Thyroid gland (tissue), 4 donors: ENCODE measurements around the gene TENT4B. TPM values are rescaled to one million over a fixed set of nuclear protein-coding genes. Genes with fewer than 3 reads are reported as not detected.

Source experiments
- DNase-seq, 2 donors: peaks; one replicate each; pipeline ENCODE4 v3.0.0-alpha.2; 2019
- H3K27ac ChIP-seq, 3 donors: fragments of 200-600 bp; sonication (generic); 1 replicate in 2 of 3; 2 replicates in 1 of 3; pipeline ENCODE4 v1.5.1; 2016 to 2019; ENCODE audit warnings: mild to moderate bottlenecking in 1 of 3, moderate library complexity in 1 of 3
- H3K27me3 ChIP-seq: fragments of 200-600 bp; sonication (generic); one replicate; pipeline ENCODE4 v1.5.1; 2019
- H3K36me3 ChIP-seq, 2 donors: fragments of 200-600 bp; sonication (generic); one replicate each; pipeline ENCODE4 v1.5.1; 2016 to 2019
- H3K4me1 ChIP-seq, 2 donors: fragments of 200-600 bp; sonication (generic); one replicate each; pipeline ENCODE4 v1.5.1; 2017 to 2019
- H3K4me3 ChIP-seq, 3 donors: fragments of 200-600 bp; sonication (generic); replicated peaks in 1 of 3; 1 replicate in 2 of 3; 2 replicates in 1 of 3; pipeline ENCODE4 v1.5.1; 2016; ENCODE audit warnings: mild to moderate bottlenecking in 1 of 3
- H3K9me3 ChIP-seq: fragments of 200-600 bp; sonication (generic); one replicate; pipeline ENCODE4 v1.5.1; 2017
- POLR2A ChIP-seq, 2 donors: fragments of 450-650 bp; IDR thresholded peaks; one replicate each; pipeline ENCODE4 v1.6.1; 2017; ENCODE audit warnings: antibody characterized with exemption in 2 of 2, mild to moderate bottlenecking in 2 of 2, moderate library complexity in 1 of 2
- WGBS, 2 donors: methylation state at CpG; one replicate each; pipeline ENCODE4 v1.1.5; 2017; 5-methylcytosine and 5-hydroxymethylcytosine counted together
- intact Hi-C: fragments of 100-400 bp; cut with DNase I; formaldehyde crosslinking; loops from one replicate; pipeline ENCODE4 v1.15.1; 2023
- total RNA-seq, 4 donors: library from RNA; depleted of rRNA; stranded (reverse); fragments of >200 nt; gene quantifications; one replicate each; pipeline ENCODE4 v1.2.3, GENCODE V29; 2016
- TF ChIP-seq, protein P1 (sequence below), 6 experiments: fragments of 200-600 bp in 3 of 6; fragments of 450-650 bp in 3 of 6; sonication (generic) in 3 of 6; IDR thresholded peaks; one replicate each; pipeline ENCODE4 v1.5.1; 2016 to 2019; ENCODE audit warnings: antibody characterized with exemption in 6 of 6, mild to moderate bottlenecking in 2 of 6, inconsistent platforms in 1 of 6, moderate library complexity in 1 of 6

Gene TENT4B
- total RNA-seq, 4 donors from 2014 or later = 10.0 to 14.7 (median 11.4) TPM

DNA sequence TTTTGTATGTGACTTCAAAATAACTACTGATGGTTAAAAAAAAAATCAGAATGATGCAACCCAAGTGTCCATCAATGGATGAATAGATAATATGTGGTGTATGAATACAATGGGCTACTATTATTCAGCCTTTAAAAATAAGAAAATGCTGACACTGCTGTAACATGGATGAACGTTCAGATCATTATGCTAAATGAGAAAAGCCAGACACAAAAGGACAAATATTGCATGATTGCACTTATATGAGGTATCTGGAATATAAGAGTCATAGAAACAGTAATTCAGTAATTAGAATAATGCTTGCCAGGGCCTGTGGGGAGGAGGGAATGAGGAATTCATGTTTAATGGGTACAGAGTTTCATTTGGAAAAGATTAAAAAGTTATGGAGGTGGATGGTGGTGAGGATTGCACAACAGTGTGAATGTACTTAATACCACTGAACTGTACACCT is 25.4 kb downstream of the TENT4B start:
- intact Hi-C loops = no loop called here
- no peaks in the 10 kb centered on the region for H3K4me1 ChIP-seq
- H3K36me3 ChIP-seq = no peaks in the 10 kb centered on the region
- DNase-seq = no peak
- WGBS, 2 donors = 79 to 83% methylated on average over 1 of the region's 1 CpG
- no peak overlapping the region for H3K27ac ChIP-seq
- H3K27me3 ChIP-seq = no peaks in the 10 kb centered on the region
- no peak overlapping the region for H3K4me3 ChIP-seq
- H3K9me3 ChIP-seq = no peaks in the 10 kb centered on the region
- TF ChIP-seq, protein P1, sequence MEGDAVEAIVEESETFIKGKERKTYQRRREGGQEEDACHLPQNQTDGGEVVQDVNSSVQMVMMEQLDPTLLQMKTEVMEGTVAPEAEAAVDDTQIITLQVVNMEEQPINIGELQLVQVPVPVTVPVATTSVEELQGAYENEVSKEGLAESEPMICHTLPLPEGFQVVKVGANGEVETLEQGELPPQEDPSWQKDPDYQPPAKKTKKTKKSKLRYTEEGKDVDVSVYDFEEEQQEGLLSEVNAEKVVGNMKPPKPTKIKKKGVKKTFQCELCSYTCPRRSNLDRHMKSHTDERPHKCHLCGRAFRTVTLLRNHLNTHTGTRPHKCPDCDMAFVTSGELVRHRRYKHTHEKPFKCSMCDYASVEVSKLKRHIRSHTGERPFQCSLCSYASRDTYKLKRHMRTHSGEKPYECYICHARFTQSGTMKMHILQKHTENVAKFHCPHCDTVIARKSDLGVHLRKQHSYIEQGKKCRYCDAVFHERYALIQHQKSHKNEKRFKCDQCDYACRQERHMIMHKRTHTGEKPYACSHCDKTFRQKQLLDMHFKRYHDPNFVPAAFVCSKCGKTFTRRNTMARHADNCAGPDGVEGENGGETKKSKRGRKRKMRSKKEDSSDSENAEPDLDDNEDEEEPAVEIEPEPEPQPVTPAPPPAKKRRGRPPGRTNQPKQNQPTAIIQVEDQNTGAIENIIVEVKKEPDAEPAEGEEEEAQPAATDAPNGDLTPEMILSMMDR (IDR thresholded peaks at IDR 0.05) = no peak
- no peak for TF ChIP-seq POLR2A (IDR thresholded peaks at IDR 0.05)

DNA sequence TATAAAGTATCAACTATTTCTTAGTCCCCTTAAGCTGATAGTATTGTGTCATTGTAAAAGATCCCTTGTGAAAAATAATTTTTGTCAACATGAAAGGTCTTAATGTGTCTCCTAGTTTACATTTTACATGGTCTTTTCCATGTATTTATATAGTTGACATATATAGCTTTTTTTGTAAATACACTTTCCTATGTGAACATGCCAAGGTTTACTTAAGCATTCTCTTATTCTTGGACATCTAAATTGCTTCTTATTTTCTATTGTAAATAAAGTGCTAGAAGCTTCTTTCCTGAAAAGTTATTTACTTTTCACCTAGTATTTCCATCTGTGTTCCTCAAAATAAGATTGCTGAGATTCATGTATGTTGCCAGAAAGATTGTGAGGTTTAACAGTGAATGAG is 29.3 kb downstream of the TENT4B start:
- H3K9me3 ChIP-seq = no peaks in the 10 kb centered on the region
- H3K36me3 ChIP-seq = no peaks in the 10 kb centered on the region
- no peak for DNase-seq
- no peak for TF ChIP-seq POLR2A (IDR thresholded peaks at IDR 0.05)
- TF ChIP-seq, protein P1 (IDR thresholded peaks at IDR 0.05) = no peak
- no peaks in the 10 kb centered on the region for H3K27me3 ChIP-seq
- intact Hi-C loops = no loop called here
- H3K4me3 ChIP-seq = no peak overlapping the region
- H3K27ac ChIP-seq = no peak overlapping the region
- H3K4me1 ChIP-seq = no peaks in the 10 kb centered on the region

- 64 to 74% methylated on average over 4 of the region's 4 CpGs for WGBS, 2 donors
- DNase-seq = no peak
- Histone ChIP-seq H3K4me3 (no peak overlapping the region), H3K27ac (no peak overlapping the region), H3K27me3 (no peaks in the 10 kb centered on the region), H3K4me1 (no peaks in the 10 kb centered on the region), H3K36me3 (no peaks in the 10 kb centered on the region), H3K9me3 (no peaks in the 10 kb centered on the region)
- TF ChIP-seq, protein P1 (IDR thresholded peaks at IDR 0.05) = no peak
- no peak for TF ChIP-seq POLR2A (IDR thresholded peaks at IDR 0.05)
- intact Hi-C loops = no loop called here
These were observed 30.2 kb downstream of the TENT4B start for GRCh38 chr16:50183316-50183715.

DNA sequence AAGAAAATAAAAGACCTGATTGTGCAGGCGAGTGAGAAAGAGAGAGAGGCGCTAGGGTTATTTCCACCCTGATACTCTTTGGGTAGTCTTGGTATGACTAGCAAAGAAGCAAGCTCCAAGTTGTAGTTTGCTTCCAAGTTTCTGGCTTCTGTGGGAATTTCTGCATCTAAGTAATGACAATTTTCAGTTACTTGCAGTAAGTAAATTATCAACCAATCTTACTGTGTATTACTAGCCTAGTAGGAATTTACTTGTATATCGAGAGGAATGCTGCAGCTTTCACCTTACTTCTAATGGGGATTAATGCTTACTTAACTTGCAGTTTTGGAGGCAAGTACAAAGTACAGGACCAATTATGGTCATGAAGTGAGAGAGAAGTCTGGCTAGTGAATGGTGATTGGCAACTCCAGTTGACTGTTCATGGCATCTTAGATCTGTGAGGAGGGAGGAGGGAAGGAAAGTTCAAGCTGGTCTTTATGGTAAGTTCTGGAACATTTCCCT is 31.9 kb downstream of the TENT4B start:
- Histone ChIP-seq H3K4me1 (peaks cover 0 to 5% of the 10 kb centered on the region in 2 donors), H3K4me3 (no peak overlapping the region), H3K27me3 (no peaks in the 10 kb centered on the region), H3K9me3 (no peaks in the 10 kb centered on the region), H3K36me3 (no peaks in the 10 kb centered on the region), H3K27ac (no peak overlapping the region)
- 75 to 81% methylated on average over 3 of the region's 3 CpGs for WGBS, 2 donors
- intact Hi-C loops = no loop called here
- TF ChIP-seq POLR2A (IDR thresholded peaks at IDR 0.05) = no peak
- TF ChIP-seq, protein P1 (IDR thresholded peaks at IDR 0.05) = no peak
- no peak for DNase-seq

DNA sequence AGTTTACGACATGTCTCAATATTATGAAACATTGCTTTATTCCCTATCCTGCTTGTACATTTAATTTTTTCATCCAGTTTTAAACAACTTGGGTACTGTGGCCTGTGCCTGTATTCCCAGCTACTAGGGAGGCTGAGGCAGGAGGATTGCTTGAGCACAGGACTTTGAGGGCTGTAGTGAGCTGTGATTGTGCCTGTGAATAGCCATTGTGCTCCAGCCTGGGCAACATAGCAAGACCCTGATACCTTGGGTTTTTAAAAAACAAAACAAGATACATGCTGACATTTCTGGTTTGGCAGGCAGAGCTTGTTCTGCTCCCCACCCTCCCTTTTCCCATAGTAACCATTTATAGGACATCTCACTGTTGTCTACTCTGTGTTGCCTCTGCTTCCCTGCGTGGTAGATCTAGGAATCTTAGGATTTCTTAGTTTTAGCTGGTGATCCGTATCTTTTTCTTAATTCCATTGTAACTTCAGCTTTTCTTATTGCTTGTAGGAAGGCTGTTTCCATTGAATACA is 35.6 kb downstream of the TENT4B start:
- no peaks in the 10 kb centered on the region for H3K36me3 ChIP-seq
- intact Hi-C loops = no loop called here
- TF ChIP-seq POLR2A (IDR thresholded peaks at IDR 0.05) = no peak
- TF ChIP-seq, protein P1 (IDR thresholded peaks at IDR 0.05) = no peak
- DNase-seq = no peak
- no peak overlapping the region for H3K27ac ChIP-seq
- peaks cover 0 to 9% of the 10 kb centered on the region in 2 donors for H3K4me1 ChIP-seq
- no peaks in the 10 kb centered on the region for H3K9me3 ChIP-seq
- no peak overlapping the region for H3K4me3 ChIP-seq
- no peaks in the 10 kb centered on the region for H3K27me3 ChIP-seq
- WGBS, 2 donors = 80 to 90% methylated on average over 2 to 3 of the region's 3 CpGs
